HG03521 (cell line): ENCODE measurements around the gene ST6GALNAC3.
A peak's percentile ranks its signal among the peaks of the same experiment; 100 is the strongest.
"Not testable (repeated sequence)": the region's sequence is repeated elsewhere in the genome, so short reads cannot be mapped to it uniquely, and the experiment has no call there.

ENCODE experiments used
- ATAC-seq: cut with Tn5 transposase; IDR thresholded peaks from one replicate; pipeline ENCODE4 v1.9.1; 2021; ENCODE audit warnings: mild to moderate bottlenecking, moderate library complexity; ENCODE audit not compliant: unreplicated experiment

ST6GALNAC3 gene

GRCh38 chr1:76317299-76317900 is 242.9 kb downstream of the ST6GALNAC3 start:
- ATAC-seq: no peak

- peak; percentile 91 for ATAC-seq
Observed at GRCh38 chr1:76330991-76331603, 256.6 kb downstream of the ST6GALNAC3 start.

GRCh38 chr1:76335882-76336281 is 261.3 kb downstream of the ST6GALNAC3 start:
- no peak for ATAC-seq

GRCh38 chr1:76336931-76337371 is 262.4 kb downstream of the ST6GALNAC3 start:
- ATAC-seq: no peak

GRCh38 chr1:76337542-76338219 is 263.1 kb downstream of the ST6GALNAC3 start:
- no peak for ATAC-seq

- ATAC-seq: no peak
Observed at GRCh38 chr1:76340056-76340455, 265.5 kb downstream of the ST6GALNAC3 start.

GRCh38 chr1:76341816-76342215 is 267.3 kb downstream of the ST6GALNAC3 start:
- ATAC-seq: not testable (repeated sequence)

GRCh38 chr1:76343356-76343755 is 268.8 kb downstream of the ST6GALNAC3 start:
- no peak for ATAC-seq

GRCh38 chr1:76351655-76352054 is 277.1 kb downstream of the ST6GALNAC3 start:
- no peak for ATAC-seq

- ATAC-seq: no peak
Observed at GRCh38 chr1:76352741-76353435, 278.3 kb downstream of the ST6GALNAC3 start.

GRCh38 chr1:76354236-76354635 is 279.7 kb downstream of the ST6GALNAC3 start:
- no peak for ATAC-seq

- no peak for ATAC-seq
Observed at GRCh38 chr1:76366726-76367125, 292.2 kb downstream of the ST6GALNAC3 start.

- ATAC-seq: no peak
Observed at GRCh38 chr1:76371941-76372340, 297.4 kb downstream of the ST6GALNAC3 start.

GRCh38 chr1:76374086-76374485 is 299.5 kb downstream of the ST6GALNAC3 start:
- no peak for ATAC-seq

- ATAC-seq: no peak
Observed at GRCh38 chr1:76377247-76377646, 302.7 kb downstream of the ST6GALNAC3 start.

- ATAC-seq: no peak
Observed at GRCh38 chr1:76379506-76379905, 305.0 kb downstream of the ST6GALNAC3 start.

GRCh38 chr1:76381450-76382097 is 307.0 kb downstream of the ST6GALNAC3 start:
- ATAC-seq: no peak

GRCh38 chr1:76388261-76388660 is 313.7 kb downstream of the ST6GALNAC3 start:
- no peak for ATAC-seq

GRCh38 chr1:76390456-76390855 is 315.9 kb downstream of the ST6GALNAC3 start:
- ATAC-seq: no peak

- ATAC-seq: no peak
Observed at GRCh38 chr1:76395059-76395458, 320.5 kb downstream of the ST6GALNAC3 start.

- ATAC-seq: no peak
Observed at GRCh38 chr1:76402128-76402527, 327.6 kb downstream of the ST6GALNAC3 start.
